ENCODE measurements around the gene TRIML1. TPM values are rescaled to one million over a fixed set of nuclear protein-coding genes. Genes with fewer than 3 reads are reported as not detected.

TRIML1 gene
- total and polyA plus RNA-seq, 9 donors: not detected

DNA sequence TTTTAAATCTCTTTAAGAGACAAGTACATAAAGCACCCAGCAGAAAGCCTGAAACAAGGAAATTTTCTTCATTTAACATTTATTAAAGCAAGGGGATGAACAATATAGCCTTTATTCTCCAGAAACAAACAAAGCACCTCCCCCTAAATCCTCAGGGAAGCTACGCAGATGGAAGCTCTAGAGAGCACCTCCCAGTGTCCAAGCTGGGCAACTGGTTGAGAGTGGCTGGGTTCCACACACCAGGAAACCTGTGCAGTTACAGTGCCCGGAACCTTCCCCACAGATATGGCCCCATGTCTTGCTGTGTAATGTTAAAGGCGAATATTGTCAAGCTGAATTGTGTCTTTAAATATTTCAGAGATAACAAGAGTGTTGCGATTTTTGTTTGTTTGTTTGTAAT, 8.9 kb upstream of the TRIML1 start:
- intact Hi-C loops (cut with DNase I): no loop called here
- Histone ChIP-seq H3K9me3 (no peaks in the 10 kb centered on the region), H3K36me3 (no peaks in the 10 kb centered on the region), H3K4me1 (ENCODE audit: insufficient read depth) (no peaks in the 10 kb centered on the region), H3K4me3 (no peak overlapping the region), H3K27me3 (no peaks in the 10 kb centered on the region), H3K27ac (no peak overlapping the region)
- TF ChIP-seq POLR2A (IDR thresholded peaks at IDR 0.05) (no peak), EP300 (IDR thresholded peaks at IDR 0.05) (no peak)
- TF ChIP-seq, protein P1, sequence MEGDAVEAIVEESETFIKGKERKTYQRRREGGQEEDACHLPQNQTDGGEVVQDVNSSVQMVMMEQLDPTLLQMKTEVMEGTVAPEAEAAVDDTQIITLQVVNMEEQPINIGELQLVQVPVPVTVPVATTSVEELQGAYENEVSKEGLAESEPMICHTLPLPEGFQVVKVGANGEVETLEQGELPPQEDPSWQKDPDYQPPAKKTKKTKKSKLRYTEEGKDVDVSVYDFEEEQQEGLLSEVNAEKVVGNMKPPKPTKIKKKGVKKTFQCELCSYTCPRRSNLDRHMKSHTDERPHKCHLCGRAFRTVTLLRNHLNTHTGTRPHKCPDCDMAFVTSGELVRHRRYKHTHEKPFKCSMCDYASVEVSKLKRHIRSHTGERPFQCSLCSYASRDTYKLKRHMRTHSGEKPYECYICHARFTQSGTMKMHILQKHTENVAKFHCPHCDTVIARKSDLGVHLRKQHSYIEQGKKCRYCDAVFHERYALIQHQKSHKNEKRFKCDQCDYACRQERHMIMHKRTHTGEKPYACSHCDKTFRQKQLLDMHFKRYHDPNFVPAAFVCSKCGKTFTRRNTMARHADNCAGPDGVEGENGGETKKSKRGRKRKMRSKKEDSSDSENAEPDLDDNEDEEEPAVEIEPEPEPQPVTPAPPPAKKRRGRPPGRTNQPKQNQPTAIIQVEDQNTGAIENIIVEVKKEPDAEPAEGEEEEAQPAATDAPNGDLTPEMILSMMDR (IDR thresholded peaks at IDR 0.05): no peak
- DNase-seq: no peak
- WGBS, 3 donors: 77 to 88% (median 80%) methylated on average over 4 of the region's 4 CpGs

DNA sequence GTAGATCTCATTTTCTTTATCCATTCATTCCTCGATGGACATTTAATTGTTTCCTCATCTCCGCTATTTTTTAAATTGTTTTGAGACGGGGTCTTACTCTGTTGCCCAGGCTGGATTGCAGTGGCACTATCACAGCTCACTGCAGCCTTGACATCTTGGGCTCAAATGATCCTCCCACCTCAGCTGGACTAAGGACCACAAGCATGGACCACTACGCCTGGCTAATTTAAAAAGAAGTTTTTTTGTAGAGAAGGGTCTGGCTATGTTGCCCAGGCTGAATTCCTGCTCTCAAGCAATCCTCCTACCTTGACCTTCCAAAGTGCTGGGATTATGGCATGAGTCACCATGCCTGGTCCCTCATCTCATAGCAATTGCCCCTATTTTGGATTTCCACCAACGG, 7.0 kb upstream of the TRIML1 start:
- TF ChIP-seq, protein P1 (IDR thresholded peaks at IDR 0.05): no peak
- TF ChIP-seq POLR2A (IDR thresholded peaks at IDR 0.05) (no peak), EP300 (IDR thresholded peaks at IDR 0.05) (no peak)
- no peaks in the 10 kb centered on the region for H3K27me3 ChIP-seq
- H3K36me3 ChIP-seq: no peaks in the 10 kb centered on the region
- intact Hi-C loops (cut with DNase I): no loop called here
- H3K9me3 ChIP-seq: no peaks in the 10 kb centered on the region
- no peak overlapping the region for H3K4me3 ChIP-seq
- 76 to 95% (median 92%) methylated on average over 5 of the region's 5 CpGs for WGBS, 3 donors
- no peaks in the 10 kb centered on the region for H3K4me1 ChIP-seq (ENCODE audit: insufficient read depth)
- DNase-seq: no peak
- no peak overlapping the region for H3K27ac ChIP-seq

DNA sequence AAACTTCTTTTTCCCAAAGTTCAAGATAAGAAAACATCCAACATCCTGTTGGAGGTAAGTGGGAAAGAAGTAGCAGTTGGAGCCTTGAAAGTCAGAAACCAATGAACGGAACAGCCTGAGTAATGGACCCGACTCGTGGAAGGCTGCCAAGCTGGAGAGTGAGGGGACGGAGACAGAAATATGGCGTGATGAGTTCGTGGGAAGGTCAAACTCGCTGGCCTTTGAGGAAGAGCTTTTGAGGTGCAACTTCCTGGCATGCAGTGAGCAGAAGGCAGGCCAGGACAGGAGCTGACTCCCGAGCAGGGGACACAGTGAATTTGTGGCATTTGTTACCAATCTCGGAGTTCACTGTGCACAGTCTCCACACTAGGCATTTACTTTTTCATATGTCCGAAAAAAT, 1.0 kb upstream of the TRIML1 start:
- Histone ChIP-seq H3K36me3 (no peaks in the 10 kb centered on the region), H3K27ac (no peak overlapping the region), H3K9me3 (no peaks in the 10 kb centered on the region), H3K27me3 (no peaks in the 10 kb centered on the region), H3K4me3 (no peak overlapping the region), H3K4me1 (ENCODE audit: insufficient read depth) (no peaks in the 10 kb centered on the region)
- no peak for DNase-seq
- TF ChIP-seq EP300 (IDR thresholded peaks at IDR 0.05) (no peak), POLR2A (IDR thresholded peaks at IDR 0.05) (no peak)
- TF ChIP-seq, protein P1 (IDR thresholded peaks at IDR 0.05): no peak
- intact Hi-C loops (cut with DNase I): no loop called here
- 67 to 83% (median 79%) methylated on average over 10 of the region's 10 CpGs for WGBS, 3 donors

DNA sequence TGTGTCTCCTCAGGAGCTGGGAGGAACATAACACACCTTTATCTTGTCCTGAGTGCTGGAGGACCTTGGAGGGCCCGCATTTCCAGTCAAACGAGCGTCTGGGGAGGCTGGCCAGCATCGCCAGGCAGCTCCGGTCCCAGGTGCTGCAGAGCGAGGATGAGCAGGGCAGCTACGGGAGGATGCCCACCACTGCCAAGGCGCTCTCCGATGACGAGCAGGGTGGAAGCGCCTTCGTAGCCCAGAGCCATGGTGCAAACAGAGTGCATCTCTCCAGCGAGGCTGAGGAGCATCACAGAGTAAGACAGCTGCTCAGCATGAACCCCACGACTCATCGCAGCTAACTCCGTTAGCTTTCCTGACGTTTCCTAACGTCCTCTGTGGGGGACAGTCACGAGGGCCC, 430 bp downstream of the TRIML1 start:
- no peaks in the 10 kb centered on the region for H3K27me3 ChIP-seq
- intact Hi-C loops (cut with DNase I): no loop called here
- WGBS, 3 donors: 86 to 94% (median 88%) methylated on average over 19 of the region's 19 CpGs
- H3K9me3 ChIP-seq: no peaks in the 10 kb centered on the region
- no peaks in the 10 kb centered on the region for H3K36me3 ChIP-seq
- no peak overlapping the region for H3K4me3 ChIP-seq
- no peak overlapping the region for H3K27ac ChIP-seq
- H3K4me1 ChIP-seq (ENCODE audit: insufficient read depth): no peaks in the 10 kb centered on the region
- TF ChIP-seq POLR2A (IDR thresholded peaks at IDR 0.05) (no peak), EP300 (IDR thresholded peaks at IDR 0.05) (no peak)
- TF ChIP-seq, protein P1 (IDR thresholded peaks at IDR 0.05): no peak
- no peak for DNase-seq

DNA sequence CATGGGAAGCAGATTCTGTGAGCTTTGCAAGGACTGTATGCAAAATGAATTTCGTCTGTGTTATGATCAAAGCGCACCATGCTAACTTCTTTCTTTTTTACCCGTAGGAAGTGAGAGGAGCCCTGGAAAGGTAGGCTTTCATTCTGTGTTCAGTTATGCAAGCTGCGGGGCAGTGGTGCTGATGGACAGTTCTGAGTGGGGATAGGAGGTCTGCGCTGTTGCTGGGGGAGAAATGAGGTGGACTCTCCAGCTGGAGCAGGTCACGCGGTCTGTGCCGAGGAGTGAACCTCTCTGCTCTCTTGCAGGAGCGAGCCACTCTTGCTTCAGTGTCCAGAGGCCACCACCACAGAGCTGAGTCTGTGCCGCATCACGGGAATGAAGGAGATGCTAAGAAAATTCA, 4.5 kb downstream of the TRIML1 start:
- TF ChIP-seq, protein P1 (IDR thresholded peaks at IDR 0.05): no peak
- TF ChIP-seq EP300 (IDR thresholded peaks at IDR 0.05) (no peak), POLR2A (IDR thresholded peaks at IDR 0.05) (no peak)
- 24 to 56% (median 29%) methylated on average over 11 of the region's 11 CpGs for WGBS, 3 donors
- H3K27me3 ChIP-seq: no peaks in the 10 kb centered on the region
- no peak overlapping the region for H3K27ac ChIP-seq
- H3K4me3 ChIP-seq: no peak overlapping the region
- DNase-seq: no peak
- no peaks in the 10 kb centered on the region for H3K36me3 ChIP-seq
- intact Hi-C loops (cut with DNase I): no loop called here
- no peaks in the 10 kb centered on the region for H3K4me1 ChIP-seq (ENCODE audit: insufficient read depth)
- H3K9me3 ChIP-seq: no peaks in the 10 kb centered on the region

Measured in ovary (tissue), 9 donors.